K562 (cell line): ENCODE measurements around the gene MEX3C. TPM values are rescaled to one million over a fixed set of nuclear protein-coding genes. Genes with fewer than 3 reads are reported as not detected.

ENCODE experiments used
- ATAC-seq: fragments of 200-7000 bp; cut with Tn5 transposase; 3 replicates; pipeline ENCODE4 v1.9.1; 2020; ENCODE audit warnings: moderate library complexity
- BruUV-seq: library from RNA; stranded (reverse); fragments of 400-500 nt; replicated peaks from 2 replicates; lab custom pipeline; 2021; lab: Mats Ljungman, UMichigan
- CTCF ChIA-PET: fragments of 300-600 bp; formaldehyde crosslinking; extraction: SDS; loops from one replicate; lab custom pipeline; 2021; ENCODE audit warnings: low intra/inter-chr PET ratio; lab: Yijun Ruan, JAX
- POLR2A ChIA-PET: fragments of 300-600, 350-650 bp; sonication (Branson Sonifier 250); formaldehyde crosslinking; extraction: SDS; loops from one replicate; lab custom pipeline; 2021; ENCODE audit warnings: antibody characterized with exemption, inconsistent platforms; lab: Yijun Ruan, JAX
- DNase-seq, 4 experiments: peaks; one replicate each; pipeline versions ENCODE4 v3.0.0 to v3.0.0-alpha.2; 2011 to 2018; ENCODE audit warnings: low spot score in 3 of 4, mixed read lengths in 3 of 4; ENCODE audit errors: extremely low read depth in 1 of 4
- FAIRE-seq: peaks from 2 replicates; lab custom pipeline; 2011; peaks lifted over from hg19 to GRCh38; lab: Jason Lieb, UNC
- H2AFZ ChIP-seq: 2 replicates; pipeline ENCODE4 v1.6.0; 2011; ENCODE audit warnings: low read depth, low read length, control low read depth, inconsistent platforms
- H3K27ac ChIP-seq: fragments of 200-600 bp; 3 replicates; pipeline ENCODE4 v1.8.0; 2011; ENCODE audit warnings: low read depth, mild to moderate bottlenecking, control low read depth, inconsistent platforms, low read length, moderate library complexity, mixed read lengths; ENCODE audit errors: extremely low read depth
- H3K27me3 ChIP-seq, 2 experiments: fragments of 300-600 bp in 1 of 2; 2 replicates in 1 of 2; 3 replicates in 1 of 2; pipeline versions ENCODE4 v1.6.0 to v1.8.0; 2011; ENCODE audit warnings: inconsistent platforms in 2 of 2, low read length in 2 of 2, mild to moderate bottlenecking in 1 of 2, mixed read lengths in 1 of 2, moderate library complexity in 1 of 2; ENCODE audit not compliant: control insufficient read depth in 2 of 2, insufficient read depth in 2 of 2
- H3K36me3 ChIP-seq: fragments of 300-600 bp; 3 replicates; pipeline ENCODE4 v1.8.0; 2011; ENCODE audit warnings: mild to moderate bottlenecking, low read length, inconsistent platforms; ENCODE audit not compliant: control insufficient read depth, insufficient read depth
- H3K4me1 ChIP-seq, 2 experiments: fragments of 200-600 bp in 1 of 2; replicated peaks in 1 of 2; 2 replicates in 1 of 2; 3 replicates in 1 of 2; pipeline versions ENCODE4 v1.5.1 to v1.8.0; 2011; ENCODE audit warnings: inconsistent platforms in 2 of 2, low read length in 2 of 2, mild to moderate bottlenecking in 1 of 2, mixed read lengths in 1 of 2, moderate library complexity in 1 of 2; ENCODE audit not compliant: control insufficient read depth in 2 of 2, insufficient read depth in 2 of 2
- H3K4me2 ChIP-seq: 2 replicates; pipeline ENCODE4 v1.6.1; 2011; ENCODE audit warnings: low read length, control low read depth, inconsistent platforms, mixed read lengths; ENCODE audit not compliant: insufficient read depth
- H3K4me3 ChIP-seq: fragments of 200-600 bp; sonication (generic), shearing (Covaris generic); 2 replicates; pipeline ENCODE4 v1.5.1; 2016; ENCODE audit warnings: control low read depth, inconsistent platforms
- H3K79me2 ChIP-seq: fragments of 200-600 bp; 3 replicates; pipeline ENCODE4 v1.8.0; 2011; ENCODE audit warnings: low read length, inconsistent platforms; ENCODE audit not compliant: control insufficient read depth, insufficient read depth
- H3K9ac ChIP-seq, 2 experiments: 2 replicates each; pipeline versions ENCODE4 v1.6.0 to v1.6.1; 2011; ENCODE audit warnings: low read depth in 2 of 2, low read length in 2 of 2, control low read depth in 1 of 2, inconsistent platforms in 1 of 2, mild to moderate bottlenecking in 1 of 2, mixed read lengths in 1 of 2; ENCODE audit not compliant: insufficient read depth in 1 of 2
- H3K9me1 ChIP-seq: one replicate; pipeline ENCODE4 v1.6.0; 2011; ENCODE audit warnings: inconsistent platforms, mild to moderate bottlenecking, low read length, moderate library complexity; ENCODE audit not compliant: control insufficient read depth, insufficient read depth
- H3K9me3 ChIP-seq: replicated peaks from 2 replicates; pipeline ENCODE4 v1.5.1; 2011; ENCODE audit warnings: low read depth, low read length, inconsistent platforms; ENCODE audit not compliant: control insufficient read depth, insufficient read depth
- H4K20me1 ChIP-seq: replicated peaks from 2 replicates; pipeline ENCODE4 v1.6.1; 2011; ENCODE audit warnings: low read length, inconsistent platforms, mixed read lengths; ENCODE audit not compliant: control insufficient read depth, insufficient read depth
- ARHGAP35 ChIP-seq: fragments of 450-650 bp; IDR thresholded peaks from 2 replicates; pipeline ENCODE4 v1.6.1; 2018; ENCODE audit not compliant: partially characterized antibody
- CAMTA2 ChIP-seq: fragments of 250-450 bp; sonication (Bioruptor Pico); conservative IDR thresholded peaks from 2 replicates; pipeline ENCODE4 v1.5.1; 2022
- CREB3L1 ChIP-seq: fragments of 450-650 bp; IDR thresholded peaks from 2 replicates; pipeline ENCODE4 v1.6.1; 2014; ENCODE audit warnings: low read depth, mild to moderate bottlenecking, moderate library complexity, borderline replicate concordance
- HIVEP1 ChIP-seq: fragments of 250-450 bp; sonication (Bioruptor Pico); IDR thresholded peaks from 2 replicates; pipeline ENCODE4 v1.4.0; 2020; ENCODE audit warnings: mild to moderate bottlenecking
- HNRNPL ChIP-seq: fragments of 200-400 bp; formaldehyde crosslinking; IDR thresholded peaks from 2 replicates; pipeline ENCODE4 v1.6.1; 2017; ENCODE audit warnings: low read depth, mild to moderate bottlenecking, low read length
- NBN ChIP-seq: fragments of 450-650 bp; IDR thresholded peaks from 2 replicates; pipeline ENCODE4 v1.6.1; 2016; ENCODE audit warnings: low read depth, mild to moderate bottlenecking
- RBM14 ChIP-seq: fragments of 200-400 bp; formaldehyde crosslinking; IDR thresholded peaks from 2 replicates; pipeline ENCODE4 v1.6.1; 2018; ENCODE audit warnings: low read depth, mild to moderate bottlenecking, low read length, moderate library complexity, borderline replicate concordance; ENCODE audit not compliant: insufficient read depth
- TAL1 ChIP-seq: fragments of 450-650 bp; IDR thresholded peaks from 2 replicates; pipeline ENCODE4 v1.6.1; 2016; ENCODE audit warnings: mild to moderate bottlenecking
- ZMIZ1 ChIP-seq, 2 experiments: fragments of 150-350 bp in 1 of 2; IDR thresholded peaks; 2 replicates each; pipeline ENCODE4 v1.6.1; 2012 to 2016; ENCODE audit warnings: low read depth in 2 of 2, low read length in 2 of 2, mild to moderate bottlenecking in 1 of 2, moderate library complexity in 1 of 2
- ZNF133 ChIP-seq: fragments of 250-450 bp; sonication (Bioruptor Pico); IDR thresholded peaks from 2 replicates; pipeline ENCODE4 v1.4.0; 2020; ENCODE audit warnings: mild to moderate bottlenecking
- ZNF311 ChIP-seq: fragments of 250-450 bp; sonication (Bioruptor Pico); IDR thresholded peaks from 2 replicates; pipeline ENCODE4 v1.4.0; 2020; ENCODE audit warnings: mild to moderate bottlenecking, moderate library complexity
- ZNF830 ChIP-seq: fragments of 250-450 bp; sonication (Bioruptor Pico); IDR thresholded peaks from 2 replicates; pipeline ENCODE4 v1.5.0; 2021; ENCODE audit warnings: mild to moderate bottlenecking
- WGBS: fragments of 100-300 bp; shearing (Covaris generic); methylation state at CpG from one replicate; pipeline ENCODE4 v1.1.6; 2016; ENCODE audit warnings: low coverage, mixed read lengths; ENCODE audit not compliant: insufficient coverage; ENCODE audit errors: missing lambda C conversion rate; 5-methylcytosine and 5-hydroxymethylcytosine counted together
- in situ Hi-C: fragments of 300-500 bp; cut with MboI; formaldehyde crosslinking; loops from 4 replicates; pipeline ENCODE4 v1.15.0; 2018; ENCODE audit warnings: inconsistent platforms, mixed read lengths
- intact Hi-C: fragments of 100-400 bp; cut with micrococcal nuclease; formaldehyde crosslinking; loops from 2 replicates; pipeline ENCODE4 v1.14.2; 2022
- polyA plus RNA-seq, 8 experiments: library from polyadenylated mRNA; depleted of rRNA in 4 of 8; stranded (reverse) in 5 of 8; unstranded in 3 of 8; fragments of >200 nt; fragmentation: Nextera tagmentation in 2 of 8; fragmentation: Illumina TruSeq in 1 of 8; extraction: Ambion mirVana in 2 of 8; extraction: Trizol in 1 of 8; gene quantifications; 2 replicates each; pipeline versions ENCODE4 v1.2.1 to v1.2.3, GENCODE V29; 2011 to 2014; ENCODE audit warnings: inconsistent platforms in 1 of 8, missing spikeins in 1 of 8
- total RNA-seq, 7 experiments: library from RNA; depleted of rRNA in 6 of 7; stranded (reverse); fragments of >200 nt in 6 of 7; fragmentation: Illumina TruSeq in 2 of 7; extraction: Trizol in 2 of 7; gene quantifications; 2 replicates each; pipeline versions ENCODE4 v1.2.1 to v1.2.3, GENCODE V29; 2011 to 2021; ENCODE audit warnings: low replicate concordance in 1 of 7

MEX3C gene
- total and polyA plus RNA-seq, 9 of the 15 experiments (the other 6 are each of a cell fraction or from before 2014, with no cell fraction given), result 2.4 to 14.2 (median 10.6) TPM

GRCh38 chr18:51137891-51138290 lies 59.6 kb downstream of the MEX3C start:
- POLR2A ChIA-PET, result no interaction called here
- Histone ChIP-seq H3K79me2 (no peaks in the 10 kb centered on the region), H3K4me1 (peaks cover 0 to 5% of the 10 kb centered on the region in 2 experiments; a peak in 2 of 5 replicates), H3K27me3 (peaks cover 0 to 16% of the 10 kb centered on the region in 2 experiments; a peak in 1 of 5 replicates), H3K9ac (no peak overlapping the region), H3K9me3 (no peaks in the 10 kb centered on the region), H3K27ac (no peak overlapping the region), H3K4me2 (no peak overlapping the region), H3K9me1 (no peaks in the 10 kb centered on the region)
- BruUV-seq, result no TSS peak
- 18% methylated on average over 4 of the region's 7 CpGs for WGBS
- no peak for DNase-seq
- in situ Hi-C loops, result no loop called here
- intact Hi-C loops, result no loop called here
- TF ChIP-seq TAL1, result no peak
- no peak for TF ChIP-seq ARHGAP35
- no peak for TF ChIP-seq HIVEP1
- TF ChIP-seq NBN, result no peak
- no peak for TF ChIP-seq HNRNPL
- no peak for TF ChIP-seq ZNF133 (CRISPR knock-in tag)
- no peak for TF ChIP-seq CAMTA2 (CRISPR knock-in tag)
- TF ChIP-seq CREB3L1, result no peak
- TF ChIP-seq ZNF311 (CRISPR knock-in tag), result no peak
- no peak for TF ChIP-seq ZMIZ1 (IDR thresholded peaks at IDR 0.05; ENCODE audit: low read depth in 2 of 2, low read length in 2 of 2)
- TF ChIP-seq RBM14, result no peak
- TF ChIP-seq ZNF830 (CRISPR knock-in tag), result no peak
- TF ChIP-seq, all 486 proteins: peak for 0
- ATAC-seq (no peak), FAIRE-seq (no peak)
- H2AFZ ChIP-seq, result no peak overlapping the region
- no peak overlapping the region for H3K4me3 ChIP-seq
- CTCF ChIA-PET, result no interaction called here
- no peaks in the 10 kb centered on the region for H3K36me3 ChIP-seq
- no peaks in the 10 kb centered on the region for H4K20me1 ChIP-seq
